ENCODE measurements around the gene RNU5D-1. TPM values are rescaled to one million over a fixed set of nuclear protein-coding genes. Genes with fewer than 3 reads are reported as not detected.

Gene RNU5D-1
- not detected in 2 replicates for polyA plus RNA-seq (2011; rRNA removed)
- under 0.01 TPM in 2 replicates for polyA minus RNA-seq (2011; rRNA and poly(A)+ RNA removed)

- peak within 1 kb of the TSS; percentile 17; the same call in 1 of the 2 replicates for H3K4me3 ChIP-seq (ENCODE audit: low read depth, low read length)
- peak; percentile 82 for TF ChIP-seq CTCF (IDR thresholded peaks at IDR 0.05; ENCODE audit: low read depth, low read length)
- H3K27me3 ChIP-seq (ENCODE audit: control insufficient read depth, insufficient read depth, low read length): no peaks in the 10 kb centered on the region
- ChIA-PET POLR2A (interaction anchor here (0.6 to 3.1 kb wide), 18 partner anchors 8 to 871 kb away, joined by 3 to 32 read pairs (median 5); partner anchors contain the start of genes ARMH1, ERI3, HECTD3 and KIF2C), CTCF (interaction anchor here (0.6 to 2.8 kb wide), 61 partner anchors 9 to 1961 kb away, joined by 3 to 89 read pairs (median 4); partner anchors contain the start of genes ARMH1, BTBD19, HECTD3 and KIF2C)
- peak within 1 kb of the TSS; percentile 98 for H3K27ac ChIP-seq (ENCODE audit: low read depth, low read length)
- DNase-seq (ENCODE audit: low read depth, low spot score): peak; percentile 94
- H3K9me3 ChIP-seq (ENCODE audit: control insufficient read depth, insufficient read depth, low read length): no peaks in the 10 kb centered on the region
These were observed at the start of gene RNU5D-1 for GRCh38 chr1:44730741-44731512. RNU5D-1 (minus strand) TSS chr1:44731170.

GRCh38 chr1:44780583-44781121 lies 49.7 kb upstream of the RNU5D-1 start:
- Histone ChIP-seq H3K27ac (ENCODE audit: low read depth, low read length) (no peak overlapping the region), H3K4me3 (ENCODE audit: low read depth, low read length) (no peak overlapping the region), H3K27me3 (ENCODE audit: control insufficient read depth, insufficient read depth, low read length) (peaks cover 2% of the 10 kb centered on the region), H3K9me3 (ENCODE audit: control insufficient read depth, insufficient read depth, low read length) (no peaks in the 10 kb centered on the region; the same call in 1 of the 2 replicates)
- POLR2A ChIA-PET: interaction anchor here (0.6 to 0.9 kb wide), 3 partner anchors 14 to 45 kb away, joined by 3 to 6 read pairs (median 3); partner anchors contain the start of gene PLK3
- DNase-seq (ENCODE audit: low read depth, low spot score): no peak
- CTCF ChIA-PET: interaction anchor here (0.5 to 1.3 kb wide), 2 partner anchors 9 to 27 kb away, joined by 3 to 5 read pairs; no protein-coding TSS in a partner anchor
- no peak for TF ChIP-seq CTCF (IDR thresholded peaks at IDR 0.05; ENCODE audit: low read depth, low read length)

GRCh38 chr1:44778705-44779576 lies 48.0 kb upstream of the RNU5D-1 start:
- no peak overlapping the region for H3K27ac ChIP-seq (ENCODE audit: low read depth, low read length)
- no peak for DNase-seq (ENCODE audit: low read depth, low spot score)
- no peaks in the 10 kb centered on the region for H3K27me3 ChIP-seq (ENCODE audit: control insufficient read depth, insufficient read depth, low read length)
- no peak for TF ChIP-seq CTCF (IDR thresholded peaks at IDR 0.05; ENCODE audit: low read depth, low read length)
- no peaks in the 10 kb centered on the region; the same call in 1 of the 2 replicates for H3K9me3 ChIP-seq (ENCODE audit: control insufficient read depth, insufficient read depth, low read length)
- ChIA-PET POLR2A (no interaction called here), CTCF (interaction anchor here (1.3 kb wide), 1 partner anchor 236 kb away, joined by 3 read pairs; no protein-coding TSS in a partner anchor)
- no peak overlapping the region for H3K4me3 ChIP-seq (ENCODE audit: low read depth, low read length)

- no peaks in the 10 kb centered on the region; the same call in 1 of the 2 replicates for H3K9me3 ChIP-seq (ENCODE audit: control insufficient read depth, insufficient read depth, low read length)
- no peak for TF ChIP-seq CTCF (IDR thresholded peaks at IDR 0.05; ENCODE audit: low read depth, low read length)
- peak overlapping the region; percentile 92 for H3K4me3 ChIP-seq (ENCODE audit: low read depth, low read length)
- H3K27me3 ChIP-seq (ENCODE audit: control insufficient read depth, insufficient read depth, low read length): no peaks in the 10 kb centered on the region
- POLR2A ChIA-PET: interaction anchor here (1.0 kb wide), 1 partner anchor 41 kb away, joined by 3 read pairs; no protein-coding TSS in a partner anchor
- H3K27ac ChIP-seq (ENCODE audit: low read depth, low read length): peak overlapping the region; percentile 21
- DNase-seq (ENCODE audit: low read depth, low spot score): no peak
- CTCF ChIA-PET: interaction anchor here (0.8 to 1.3 kb wide), 4 partner anchors 7 to 236 kb away, joined by 3 to 4 read pairs (median 3); partner anchors contain the start of gene PLK3
These were observed 47.1 kb upstream of the RNU5D-1 start for GRCh38 chr1:44777969-44778635.

Measured in AG04450 (cell line).